Thoracic aorta (tissue), 2 donors: ENCODE measurements around the gene RAB11FIP5. TPM values are rescaled to one million over a fixed set of nuclear protein-coding genes. Genes with fewer than 3 reads are reported as not detected.

Source experiments
- ATAC-seq: fragments of 150-250 bp; one replicate; pipeline ENCODE4 v1.8.0; 2017; ENCODE audit warnings: low read depth; ENCODE audit not compliant: insufficient number of reproducible peaks, low FRiP score
- DNase-seq: peaks from one replicate; pipeline ENCODE4 v3.0.0-alpha.2; 2020; ENCODE audit warnings: low spot score
- H3K27ac ChIP-seq, 2 donors: fragments of 200-600 bp; sonication (generic); 1 replicate in 1 of 2; 2 replicates in 1 of 2; pipeline ENCODE4 v1.5.1; 2016; ENCODE audit warnings: mild to moderate bottlenecking in 2 of 2, moderate library complexity in 2 of 2
- H3K27me3 ChIP-seq: fragments of 200-600 bp; sonication (generic); replicated peaks from 2 replicates; pipeline ENCODE4 v1.6.0; 2016; ENCODE audit warnings: mild to moderate bottlenecking; ENCODE audit not compliant: insufficient read depth
- H3K36me3 ChIP-seq: fragments of 200-600 bp; sonication (generic); one replicate; pipeline ENCODE4 v1.5.1; 2016
- H3K4me1 ChIP-seq, 2 donors: fragments of 200-600 bp; sonication (generic); 1 replicate in 1 of 2; 2 replicates in 1 of 2; pipeline versions ENCODE4 v1.5.1 to v1.6.0; 2016; ENCODE audit warnings: low read depth in 2 of 2, mild to moderate bottlenecking in 1 of 2; ENCODE audit not compliant: control insufficient read depth in 1 of 2
- H3K4me3 ChIP-seq: fragments of 200-600 bp; sonication (generic); 2 replicates; pipeline ENCODE4 v1.5.1; 2016; ENCODE audit warnings: mild to moderate bottlenecking
- H3K9me3 ChIP-seq: fragments of 200-600 bp; sonication (generic); 2 replicates; pipeline ENCODE4 v1.5.1; 2016
- CTCF ChIP-seq: fragments of 200-600 bp; sonication (generic); IDR thresholded peaks from one replicate; pipeline ENCODE4 v1.5.1; 2019; ENCODE audit warnings: antibody characterized with exemption
- total RNA-seq, 2 donors: library from RNA; depleted of rRNA; stranded (reverse); fragments of >200 nt; gene quantifications; one replicate each; pipeline versions ENCODE4 v1.1.0 to v1.2.3, GENCODE V29; 2016

RAB11FIP5 gene, protein sequence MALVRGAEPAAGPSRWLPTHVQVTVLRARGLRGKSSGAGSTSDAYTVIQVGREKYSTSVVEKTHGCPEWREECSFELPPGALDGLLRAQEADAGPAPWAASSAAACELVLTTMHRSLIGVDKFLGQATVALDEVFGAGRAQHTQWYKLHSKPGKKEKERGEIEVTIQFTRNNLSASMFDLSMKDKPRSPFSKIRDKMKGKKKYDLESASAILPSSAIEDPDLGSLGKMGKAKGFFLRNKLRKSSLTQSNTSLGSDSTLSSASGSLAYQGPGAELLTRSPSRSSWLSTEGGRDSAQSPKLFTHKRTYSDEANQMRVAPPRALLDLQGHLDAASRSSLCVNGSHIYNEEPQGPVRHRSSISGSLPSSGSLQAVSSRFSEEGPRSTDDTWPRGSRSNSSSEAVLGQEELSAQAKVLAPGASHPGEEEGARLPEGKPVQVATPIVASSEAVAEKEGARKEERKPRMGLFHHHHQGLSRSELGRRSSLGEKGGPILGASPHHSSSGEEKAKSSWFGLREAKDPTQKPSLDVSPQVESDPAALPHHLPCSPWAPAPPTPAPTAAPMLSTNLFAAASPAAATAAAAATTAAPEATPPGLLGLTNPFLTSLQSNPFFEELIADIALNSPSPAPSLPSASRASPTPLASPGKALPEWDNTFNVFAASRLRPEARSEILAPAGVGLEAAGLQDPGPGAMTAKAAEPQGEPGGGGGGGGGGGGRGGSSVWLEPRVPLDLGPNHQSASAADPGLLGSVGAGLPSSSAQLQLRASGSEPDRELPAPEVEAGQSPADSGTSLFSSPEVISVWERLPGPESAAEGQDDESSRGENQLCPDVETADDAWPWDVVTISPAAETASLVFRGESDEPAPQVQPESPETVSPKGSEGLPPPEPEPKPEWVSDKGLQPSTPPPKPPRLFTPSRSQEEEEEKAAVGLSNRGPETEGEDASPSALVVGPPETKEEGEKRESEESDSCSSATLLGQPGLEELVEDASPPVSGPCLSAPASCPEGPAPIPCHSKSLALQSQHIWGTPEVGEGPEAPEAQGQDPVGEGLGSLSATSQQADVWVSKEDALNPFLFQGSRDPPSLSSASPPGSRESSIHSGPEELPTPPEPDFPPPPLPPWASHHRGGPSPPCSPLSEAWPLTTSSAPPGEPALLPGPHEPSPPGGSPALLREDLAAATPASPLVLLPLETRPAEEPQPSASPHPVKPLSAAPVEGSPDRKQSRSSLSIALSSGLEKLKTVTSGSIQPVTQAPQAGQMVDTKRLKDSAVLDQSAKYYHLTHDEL (N-terminal part only)
- total RNA-seq: 10 to 100 TPM; 62.4 to 78.8 TPM

GRCh38 chr2:73112913-73113854, at the start of gene RAB11FIP5:
TSS of gene RAB11FIP5 (minus strand) at chr2:73112948. CDS start at chr2:73112777, 171 bp downstream.
- peak; percentile 66 for ATAC-seq
- DNase-seq: peak; percentile 47
- peak within 1 kb of the TSS; percentile 96 to 98 for H3K27ac ChIP-seq
- H3K27me3 ChIP-seq: no peaks in the 10 kb centered on the region
- peak within 1 kb of the TSS; percentile 95 for H3K4me3 ChIP-seq
- H3K36me3 ChIP-seq: no peaks in the 10 kb centered on the region
- no peaks in the 10 kb centered on the region for H3K9me3 ChIP-seq
- TF ChIP-seq CTCF: peak; percentile 12
- peaks cover 5 to 33% of the 10 kb centered on the region in 2 donors for H3K4me1 ChIP-seq

- Histone ChIP-seq H3K27me3 (no peaks in the 10 kb centered on the region), H3K36me3 (no peaks in the 10 kb centered on the region), H3K4me3 (no peak overlapping the region), H3K9me3 (no peaks in the 10 kb centered on the region), H3K27ac (no peak overlapping the region), H3K4me1 (peaks cover 5 to 6% of the 10 kb centered on the region in 2 donors)
- ATAC-seq: no peak
- peak; percentile 71 for TF ChIP-seq CTCF
- DNase-seq: no peak
Measured at GRCh38 chr2:73156539-73157124, 43.9 kb upstream of the RAB11FIP5 start.

DNA sequence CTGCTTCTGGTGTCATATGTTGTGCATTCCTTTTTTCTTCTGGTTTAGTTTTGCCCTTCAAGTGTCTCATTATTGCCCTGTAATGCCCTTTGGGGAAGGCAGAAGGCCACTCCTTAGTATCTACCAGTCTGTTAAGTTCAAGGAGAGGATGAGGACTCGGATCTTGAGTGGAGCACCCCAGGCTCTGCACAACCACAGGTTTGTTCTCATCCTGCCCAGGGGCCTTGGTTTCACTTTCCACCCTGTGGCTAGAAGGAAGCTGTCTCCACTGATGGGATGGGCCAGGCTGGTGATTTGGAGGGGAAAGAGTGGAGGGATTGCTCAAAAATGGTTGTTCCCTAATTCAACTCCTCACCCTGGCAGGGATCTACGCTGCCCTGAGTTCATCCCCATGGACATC, 30.2 kb upstream of the RAB11FIP5 start:
- Histone ChIP-seq H3K9me3 (no peaks in the 10 kb centered on the region), H3K36me3 (no peaks in the 10 kb centered on the region), H3K4me1 (no peaks in the 10 kb centered on the region), H3K27me3 (no peaks in the 10 kb centered on the region), H3K4me3 (no peak overlapping the region), H3K27ac (no peak overlapping the region)
- no peak for TF ChIP-seq CTCF
- DNase-seq (no peak), ATAC-seq (no peak)

GRCh38 chr2:73141896-73142295, 29.1 kb upstream of the RAB11FIP5 start:
- no peak for ATAC-seq
- no peaks in the 10 kb centered on the region for H3K36me3 ChIP-seq

More at GRCh38 chr2:73141896-73142295, 29.1 kb upstream of the RAB11FIP5 start:
- TF ChIP-seq CTCF: no peak
- Histone ChIP-seq H3K27ac (no peak overlapping the region), H3K4me1 (no peaks in the 10 kb centered on the region), H3K9me3 (no peaks in the 10 kb centered on the region), H3K4me3 (no peak overlapping the region), H3K27me3 (no peaks in the 10 kb centered on the region)
- no peak for DNase-seq
